Sigmoid colon (tissue), 7 donors: Measurements from ENCODE around the gene SYNGAP1. TPM values are rescaled to one million over a fixed set of nuclear protein-coding genes. Genes with fewer than 3 reads are reported as not detected.

Experiments
- DNase-seq: peaks from one replicate; pipeline ENCODE4 v3.0.0-alpha.2; 2019
- H3K27ac ChIP-seq, 4 donors: fragments of 200-600 bp; sonication (generic); one replicate each; pipeline ENCODE4 v1.5.1; 2016 to 2019; ENCODE audit warnings: mild to moderate bottlenecking in 1 of 4
- H3K27me3 ChIP-seq, 3 donors: fragments of 200-600 bp; sonication (generic); one replicate each; pipeline ENCODE4 v1.5.1; 2019; ENCODE audit warnings: mild to moderate bottlenecking in 1 of 3
- H3K36me3 ChIP-seq, 4 donors: fragments of 200-600 bp; sonication (generic); one replicate each; pipeline ENCODE4 v1.5.1; 2016 to 2019
- H3K4me1 ChIP-seq, 4 donors: fragments of 200-600 bp; sonication (generic); one replicate each; pipeline ENCODE4 v1.5.1; 2017 to 2019
- H3K4me3 ChIP-seq, 4 donors: fragments of 200-600 bp; sonication (generic); one replicate each; pipeline ENCODE4 v1.5.1; 2017 to 2019; ENCODE audit warnings: mild to moderate bottlenecking in 2 of 4, moderate library complexity in 1 of 4
- H3K9me3 ChIP-seq, 4 donors: fragments of 200-600 bp in 3 of 4; sonication (generic) in 3 of 4; one replicate each; pipeline versions ENCODE4 v1.5.1 to v1.6.1; 2013 to 2019
- EP300 ChIP-seq, 4 donors: sonication (generic); formaldehyde crosslinking; IDR thresholded peaks; one replicate each; pipeline ENCODE4 v1.6.1; 2017; ENCODE audit warnings: antibody characterized with exemption in 4 of 4
- POLR2A ChIP-seq, 2 donors: fragments of 450-650 bp; IDR thresholded peaks; one replicate each; pipeline ENCODE4 v1.6.1; 2016; ENCODE audit warnings: antibody characterized with exemption in 2 of 2, mild to moderate bottlenecking in 2 of 2, moderate library complexity in 2 of 2
- POLR2AphosphoS5 ChIP-seq, 4 donors: sonication (generic); formaldehyde crosslinking; IDR thresholded peaks; one replicate each; pipeline ENCODE4 v1.6.1; 2017; ENCODE audit warnings: antibody characterized with exemption in 4 of 4
- WGBS, 2 donors: extraction: QIAGEN DNeasy Blood & Tissue Kit; methylation state at CpG; one replicate each; pipeline ENCODE4 v1.1.7; 2013; 5-methylcytosine and 5-hydroxymethylcytosine counted together
- intact Hi-C: fragments of 100-400 bp; cut with DNase I; formaldehyde crosslinking; loops from one replicate; pipeline ENCODE4 v1.15.1; 2023
- polyA plus RNA-seq, 3 donors: library from polyadenylated mRNA; stranded (reverse); fragments of 200-250 nt; gene quantifications; one replicate each; pipeline ENCODE4 v1.2.3, GENCODE V29; 2013
- total RNA-seq, 4 donors: library from RNA; depleted of rRNA; stranded (reverse); fragments of >200 nt; gene quantifications; one replicate each; pipeline ENCODE4 v1.1.0, GENCODE V29; 2016
- TF ChIP-seq, protein P1 (sequence below), 4 experiments: fragments of 450-650 bp in 3 of 4; fragments of 200-600 bp in 1 of 4; IDR thresholded peaks; one replicate each; pipeline ENCODE4 v1.5.1; 2016 to 2019; ENCODE audit warnings: antibody characterized with exemption in 4 of 4, mild to moderate bottlenecking in 3 of 4, moderate library complexity in 2 of 4
- donor health status: healthy with polysubstance abuse.
- donor health status: Bipolar disorder and iron deficiency.
- donor health status: healthy.

Gene SYNGAP1
- total and polyA plus RNA-seq, 7 donors, result 0.92 to 24.6 (median 9.9) TPM

DNA sequence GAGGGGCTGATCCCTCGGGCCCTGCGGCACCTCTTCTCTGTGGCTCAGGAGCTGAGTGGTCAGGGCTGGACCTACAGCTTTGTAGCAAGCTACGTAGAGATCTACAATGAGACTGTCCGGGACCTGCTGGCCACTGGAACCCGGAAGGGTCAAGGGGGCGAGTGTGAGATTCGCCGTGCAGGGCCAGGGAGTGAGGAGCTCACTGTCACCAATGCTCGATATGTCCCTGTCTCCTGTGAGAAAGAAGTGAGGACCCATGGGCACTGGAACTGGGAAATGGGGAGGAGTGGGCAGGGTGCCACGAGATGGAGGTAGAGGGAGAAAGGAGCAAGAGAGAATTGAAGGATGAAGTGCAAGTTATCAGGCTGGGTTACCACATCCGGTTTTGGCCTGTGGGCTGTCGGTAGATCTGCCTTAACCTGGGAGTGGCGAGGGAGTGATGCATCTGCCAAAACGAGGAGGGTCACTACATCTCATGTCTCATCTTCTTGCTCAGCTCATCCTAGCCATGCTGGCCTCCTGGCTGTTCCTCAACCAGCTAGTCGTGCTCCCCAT is 14.4 kb upstream of the SYNGAP1 start:
- Histone ChIP-seq H3K27me3 (no peaks in the 10 kb centered on the region), H3K36me3 (no peaks in the 10 kb centered on the region), H3K9me3 (no peaks in the 10 kb centered on the region), H3K4me3 (no peak overlapping the region), H3K4me1 (peaks cover 0 to 6% (median 4%) of the 10 kb centered on the region in 4 donors), H3K27ac (no peak overlapping the region)
- TF ChIP-seq EP300 (IDR thresholded peaks at IDR 0.05) (no peak), POLR2AphosphoS5 (IDR thresholded peaks at IDR 0.05) (no peak), POLR2A (IDR thresholded peaks at IDR 0.05) (no peak)
- TF ChIP-seq, protein P1, sequence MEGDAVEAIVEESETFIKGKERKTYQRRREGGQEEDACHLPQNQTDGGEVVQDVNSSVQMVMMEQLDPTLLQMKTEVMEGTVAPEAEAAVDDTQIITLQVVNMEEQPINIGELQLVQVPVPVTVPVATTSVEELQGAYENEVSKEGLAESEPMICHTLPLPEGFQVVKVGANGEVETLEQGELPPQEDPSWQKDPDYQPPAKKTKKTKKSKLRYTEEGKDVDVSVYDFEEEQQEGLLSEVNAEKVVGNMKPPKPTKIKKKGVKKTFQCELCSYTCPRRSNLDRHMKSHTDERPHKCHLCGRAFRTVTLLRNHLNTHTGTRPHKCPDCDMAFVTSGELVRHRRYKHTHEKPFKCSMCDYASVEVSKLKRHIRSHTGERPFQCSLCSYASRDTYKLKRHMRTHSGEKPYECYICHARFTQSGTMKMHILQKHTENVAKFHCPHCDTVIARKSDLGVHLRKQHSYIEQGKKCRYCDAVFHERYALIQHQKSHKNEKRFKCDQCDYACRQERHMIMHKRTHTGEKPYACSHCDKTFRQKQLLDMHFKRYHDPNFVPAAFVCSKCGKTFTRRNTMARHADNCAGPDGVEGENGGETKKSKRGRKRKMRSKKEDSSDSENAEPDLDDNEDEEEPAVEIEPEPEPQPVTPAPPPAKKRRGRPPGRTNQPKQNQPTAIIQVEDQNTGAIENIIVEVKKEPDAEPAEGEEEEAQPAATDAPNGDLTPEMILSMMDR (IDR thresholded peaks at IDR 0.05), result no peak
- intact Hi-C loops, result no loop called here
- DNase-seq, result no peak
- 96% methylated on average over 15 of the region's 15 CpGs for WGBS, 2 donors

DNA sequence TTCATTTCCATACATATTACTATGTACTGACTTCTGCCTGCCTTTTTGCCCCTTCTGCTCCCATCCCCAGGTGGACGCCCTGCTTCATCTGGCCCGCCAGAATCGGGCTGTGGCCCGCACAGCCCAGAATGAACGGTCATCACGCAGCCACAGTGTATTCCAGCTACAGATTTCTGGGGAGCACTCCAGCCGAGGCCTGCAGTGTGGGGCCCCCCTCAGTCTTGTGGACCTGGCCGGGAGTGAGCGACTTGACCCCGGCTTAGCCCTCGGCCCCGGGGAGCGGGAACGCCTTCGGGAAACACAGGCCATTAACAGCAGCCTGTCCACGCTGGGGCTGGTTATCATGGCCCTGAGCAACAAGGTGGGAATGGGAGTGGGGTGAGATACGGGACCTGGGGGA is 13.7 kb upstream of the SYNGAP1 start:
- Histone ChIP-seq H3K27ac (no peak overlapping the region), H3K36me3 (no peaks in the 10 kb centered on the region), H3K4me3 (no peak overlapping the region), H3K4me1 (peaks cover 0 to 6% (median 4%) of the 10 kb centered on the region in 4 donors), H3K27me3 (no peaks in the 10 kb centered on the region), H3K9me3 (no peaks in the 10 kb centered on the region)
- 97 to 98% methylated on average over 17 of the region's 17 CpGs for WGBS, 2 donors
- no peak for DNase-seq
- TF ChIP-seq EP300 (IDR thresholded peaks at IDR 0.05) (no peak), POLR2AphosphoS5 (IDR thresholded peaks at IDR 0.05) (no peak), POLR2A (IDR thresholded peaks at IDR 0.05) (no peak)
- TF ChIP-seq, protein P1 (IDR thresholded peaks at IDR 0.05), result no peak
- intact Hi-C loops, result no loop called here

DNA sequence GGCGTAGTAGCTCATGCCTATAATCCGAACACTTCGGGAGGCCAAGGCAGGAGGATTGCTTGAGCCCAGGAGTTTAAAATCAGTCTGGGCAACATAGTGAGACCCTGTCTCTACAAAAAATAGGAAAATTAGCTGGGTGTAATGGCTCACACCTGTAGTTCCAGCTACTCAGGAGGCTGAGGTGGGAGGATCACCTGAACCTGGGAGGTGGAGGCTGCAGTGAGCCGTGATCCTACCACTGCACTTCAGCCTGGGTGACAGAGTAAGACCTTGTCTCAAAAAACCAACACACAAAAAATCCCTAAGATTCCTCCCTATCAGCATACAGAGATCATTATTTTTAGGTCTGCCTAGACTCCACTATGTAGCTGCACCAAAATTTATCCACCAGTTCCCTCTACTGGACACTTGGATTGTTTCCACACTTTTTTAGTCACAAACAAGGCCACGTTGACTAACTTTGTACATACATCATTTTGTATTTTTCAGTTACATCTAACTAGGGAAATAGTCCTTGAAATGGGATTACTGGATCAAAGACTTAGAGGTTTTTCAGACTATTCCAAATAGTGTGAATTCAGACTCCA is 12.6 kb upstream of the SYNGAP1 start:
- intact Hi-C loops, result no loop called here
- H3K27me3 ChIP-seq, result no peaks in the 10 kb centered on the region
- H3K4me1 ChIP-seq, result peaks cover 0 to 16% (median 14%) of the 10 kb centered on the region in 4 donors
- no peak for DNase-seq
- no peak overlapping the region for H3K4me3 ChIP-seq
- TF ChIP-seq EP300 (IDR thresholded peaks at IDR 0.05), result no peak
- TF ChIP-seq, protein P1 (IDR thresholded peaks at IDR 0.05), result no peak
- TF ChIP-seq POLR2A (IDR thresholded peaks at IDR 0.05), result no peak
- TF ChIP-seq POLR2AphosphoS5 (IDR thresholded peaks at IDR 0.05), result no peak
- H3K27ac ChIP-seq, result no peak overlapping the region
- H3K9me3 ChIP-seq, result no peaks in the 10 kb centered on the region
- peaks cover 0 to 3% (median 1%) of the 10 kb centered on the region in 4 donors for H3K36me3 ChIP-seq
- 84 to 87% methylated on average over 5 of the region's 5 CpGs for WGBS, 2 donors

DNA sequence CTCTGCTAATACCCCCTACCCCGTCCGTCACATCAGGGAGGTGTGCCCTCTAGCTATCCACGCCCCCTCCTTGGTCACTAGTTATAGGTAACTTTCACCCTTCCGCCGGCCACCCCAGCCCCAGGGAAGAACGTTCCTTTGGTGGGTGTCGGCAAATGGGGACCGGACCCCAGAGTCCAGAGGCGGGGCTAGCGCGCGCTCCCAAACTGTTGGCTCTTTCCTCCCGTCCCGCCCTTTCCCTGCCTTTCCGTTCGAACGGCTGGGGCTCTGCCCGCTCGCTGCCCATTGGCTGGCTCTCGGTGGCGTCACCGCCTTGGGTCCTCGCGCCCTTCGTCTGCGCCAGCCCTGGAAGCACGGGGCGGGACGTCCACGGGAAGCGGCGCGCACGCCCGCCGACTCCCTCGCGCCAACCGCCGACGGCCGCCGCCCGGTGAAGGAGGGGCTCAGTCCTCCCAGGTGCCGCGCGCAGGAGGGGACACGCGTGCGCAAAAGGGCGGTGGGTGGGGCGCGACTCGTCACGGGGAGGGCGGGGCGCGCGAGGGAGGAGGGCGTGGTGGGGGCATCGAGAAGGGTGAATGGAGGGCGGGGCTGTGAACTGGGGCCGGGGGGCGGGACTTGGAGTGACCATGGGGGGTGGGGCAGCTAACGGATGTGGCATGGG is 9.7 kb upstream of the SYNGAP1 start:
- no peaks in the 10 kb centered on the region for H3K9me3 ChIP-seq
- intact Hi-C loops, result loop anchor here (10.0 kb wide), 1 partner anchor 1215 kb away; the partner anchor contains the start of genes GPSM3 and PBX2
- WGBS, 2 donors, result 1% methylated on average over 64 to 65 of the region's 65 CpGs
- peak overlapping the region; percentile 93 to 100 (median 98) for H3K27ac ChIP-seq
- peak; percentile 69 to 83 (median 78) for TF ChIP-seq POLR2AphosphoS5 (IDR thresholded peaks at IDR 0.05)
- peak in 1 of 2 donors; percentile 71 for TF ChIP-seq POLR2A (IDR thresholded peaks at IDR 0.05)
- TF ChIP-seq EP300 (IDR thresholded peaks at IDR 0.05), result peak in 1 of 4 donors; percentile 56
- TF ChIP-seq, protein P1 (IDR thresholded peaks at IDR 0.05), result no peak
- H3K4me3 ChIP-seq, result peak overlapping the region; percentile 86 to 99 (median 90)
- peaks cover 0 to 38% (median 23%) of the 10 kb centered on the region in 4 donors for H3K4me1 ChIP-seq
- DNase-seq, result peak; percentile 99
- no peaks in the 10 kb centered on the region for H3K27me3 ChIP-seq
- peaks cover 12 to 32% (median 27%) of the 10 kb centered on the region in 4 donors for H3K36me3 ChIP-seq
